ENCODE data around the gene SGO1. TPM values are rescaled to one million over a fixed set of nuclear protein-coding genes. Genes with fewer than 3 reads are reported as not detected.

Gene SGO1
- total RNA-seq, 1 donor from 2014 or later, result 7.2 TPM

DNA sequence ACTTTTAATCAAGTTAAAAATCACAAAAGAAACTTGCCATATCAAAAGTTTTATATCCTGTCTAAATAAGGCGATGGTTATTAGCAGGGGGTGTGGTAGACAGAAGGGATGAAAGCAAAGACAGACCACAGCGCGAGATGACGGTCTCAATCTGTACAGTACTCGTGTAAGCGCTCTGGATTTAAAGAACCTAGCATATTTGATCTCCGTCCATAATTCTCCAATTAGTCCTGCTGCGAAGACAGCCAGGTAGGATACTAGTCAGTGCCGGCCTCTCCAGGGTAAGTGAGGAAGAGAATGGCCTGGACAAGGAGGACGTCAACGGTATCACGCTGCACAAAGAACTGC lies 701 bp downstream of the SGO1 start:
- H3K4me1 Mint-ChIP-seq, result no peaks in the 10 kb centered on the region
- no peaks in the 10 kb centered on the region for H3K9me3 Mint-ChIP-seq
- H3K4me3 Mint-ChIP-seq, result no peak overlapping the region
- TF ChIP-seq, protein P1, sequence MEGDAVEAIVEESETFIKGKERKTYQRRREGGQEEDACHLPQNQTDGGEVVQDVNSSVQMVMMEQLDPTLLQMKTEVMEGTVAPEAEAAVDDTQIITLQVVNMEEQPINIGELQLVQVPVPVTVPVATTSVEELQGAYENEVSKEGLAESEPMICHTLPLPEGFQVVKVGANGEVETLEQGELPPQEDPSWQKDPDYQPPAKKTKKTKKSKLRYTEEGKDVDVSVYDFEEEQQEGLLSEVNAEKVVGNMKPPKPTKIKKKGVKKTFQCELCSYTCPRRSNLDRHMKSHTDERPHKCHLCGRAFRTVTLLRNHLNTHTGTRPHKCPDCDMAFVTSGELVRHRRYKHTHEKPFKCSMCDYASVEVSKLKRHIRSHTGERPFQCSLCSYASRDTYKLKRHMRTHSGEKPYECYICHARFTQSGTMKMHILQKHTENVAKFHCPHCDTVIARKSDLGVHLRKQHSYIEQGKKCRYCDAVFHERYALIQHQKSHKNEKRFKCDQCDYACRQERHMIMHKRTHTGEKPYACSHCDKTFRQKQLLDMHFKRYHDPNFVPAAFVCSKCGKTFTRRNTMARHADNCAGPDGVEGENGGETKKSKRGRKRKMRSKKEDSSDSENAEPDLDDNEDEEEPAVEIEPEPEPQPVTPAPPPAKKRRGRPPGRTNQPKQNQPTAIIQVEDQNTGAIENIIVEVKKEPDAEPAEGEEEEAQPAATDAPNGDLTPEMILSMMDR (IDR thresholded peaks at IDR 0.05), result no peak
- H3K27ac Mint-ChIP-seq, result no peak overlapping the region
- no peaks in the 10 kb centered on the region for H3K27me3 Mint-ChIP-seq
- peaks cover 10% of the 10 kb centered on the region for H3K36me3 Mint-ChIP-seq (ENCODE audit: low read depth)
- intact Hi-C loops (cut with micrococcal nuclease), result loop anchor here (5.0 to 10.0 kb wide), 5 partner anchors 301 to 1758 kb away; partner anchors contain the start of gene SATB1
- ChIA-PET POLR2A (interaction anchor here (0.6 to 3.1 kb wide), 8 partner anchors 11 to 239 kb away, joined by 3 to 38 read pairs (median 4); partner anchors contain the start of gene KAT2B), CTCF (interaction anchor here (1.1 to 1.5 kb wide), 2 partner anchors 142 to 145 kb away, joined by 3 to 5 read pairs; partner anchors contain the start of gene KAT2B)
- no peak for ATAC-seq (ENCODE audit: low read depth)
- no peak for DNase-seq

DNA sequence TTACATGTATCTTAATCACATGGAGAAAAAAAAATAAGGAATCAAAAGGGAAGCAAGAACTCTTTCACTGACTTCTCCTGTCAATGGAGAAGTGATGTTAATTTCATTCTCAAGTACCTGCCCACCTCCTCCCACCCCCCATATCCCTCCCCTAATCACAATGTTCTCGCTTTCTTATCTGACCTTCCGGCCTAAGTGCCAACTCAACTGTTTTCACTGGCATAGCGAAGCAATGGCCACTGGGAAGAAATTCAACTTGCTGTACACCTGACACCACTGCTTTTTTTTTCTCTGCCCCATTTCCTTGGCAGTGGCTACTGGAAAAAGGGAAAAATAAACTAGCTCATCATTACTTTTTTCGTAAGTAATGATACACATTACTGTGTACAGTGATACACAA lies 3.8 kb downstream of the SGO1 start:
- H3K27ac Mint-ChIP-seq, result no peak overlapping the region
- ChIA-PET CTCF (no interaction called here), POLR2A (no interaction called here)
- TF ChIP-seq, protein P1 (IDR thresholded peaks at IDR 0.05), result no peak
- intact Hi-C loops (cut with micrococcal nuclease), result loop anchor here (10.0 kb wide), 1 partner anchor 297 kb away; no protein-coding TSS in a partner anchor
- ATAC-seq (ENCODE audit: low read depth) (no peak), DNase-seq (no peak)
- no peaks in the 10 kb centered on the region for H3K9me3 Mint-ChIP-seq
- H3K4me1 Mint-ChIP-seq, result no peaks in the 10 kb centered on the region
- peaks cover 30% of the 10 kb centered on the region for H3K36me3 Mint-ChIP-seq (ENCODE audit: low read depth)
- H3K4me3 Mint-ChIP-seq, result no peak overlapping the region
- H3K27me3 Mint-ChIP-seq, result no peaks in the 10 kb centered on the region

DNA sequence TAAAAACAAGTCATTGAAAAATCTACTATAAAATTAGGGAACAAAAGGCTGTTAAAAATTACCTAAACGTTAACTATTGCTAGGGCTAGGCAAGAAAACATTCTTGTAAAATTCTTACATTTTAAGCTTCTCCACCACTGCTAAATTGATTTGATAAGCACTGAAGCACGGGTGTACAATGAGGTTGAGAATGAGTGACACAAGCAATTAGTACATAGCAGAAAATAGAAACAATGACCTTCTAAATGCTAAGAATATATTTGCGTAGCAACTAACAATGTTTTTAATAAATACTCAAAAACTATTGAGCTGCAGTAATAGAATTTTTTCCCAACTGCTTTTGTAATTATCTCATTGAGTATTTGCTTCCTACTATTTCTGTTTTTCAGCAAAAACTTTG lies 4.7 kb downstream of the SGO1 start:
- Mint-ChIP-seq H3K9me3 (no peaks in the 10 kb centered on the region), H3K27ac (no peak overlapping the region), H3K4me1 (no peaks in the 10 kb centered on the region), H3K27me3 (no peaks in the 10 kb centered on the region), H3K36me3 (ENCODE audit: low read depth) (peaks cover 33% of the 10 kb centered on the region), H3K4me3 (no peak overlapping the region)
- ATAC-seq (ENCODE audit: low read depth) (no peak), DNase-seq (no peak)
- POLR2A ChIA-PET, result no interaction called here
- intact Hi-C loops (cut with micrococcal nuclease), result loop anchor here (10.0 kb wide), 1 partner anchor 296 kb away; no protein-coding TSS in a partner anchor
- TF ChIP-seq, protein P1 (IDR thresholded peaks at IDR 0.05), result no peak
- CTCF ChIA-PET, result no interaction called here

DNA sequence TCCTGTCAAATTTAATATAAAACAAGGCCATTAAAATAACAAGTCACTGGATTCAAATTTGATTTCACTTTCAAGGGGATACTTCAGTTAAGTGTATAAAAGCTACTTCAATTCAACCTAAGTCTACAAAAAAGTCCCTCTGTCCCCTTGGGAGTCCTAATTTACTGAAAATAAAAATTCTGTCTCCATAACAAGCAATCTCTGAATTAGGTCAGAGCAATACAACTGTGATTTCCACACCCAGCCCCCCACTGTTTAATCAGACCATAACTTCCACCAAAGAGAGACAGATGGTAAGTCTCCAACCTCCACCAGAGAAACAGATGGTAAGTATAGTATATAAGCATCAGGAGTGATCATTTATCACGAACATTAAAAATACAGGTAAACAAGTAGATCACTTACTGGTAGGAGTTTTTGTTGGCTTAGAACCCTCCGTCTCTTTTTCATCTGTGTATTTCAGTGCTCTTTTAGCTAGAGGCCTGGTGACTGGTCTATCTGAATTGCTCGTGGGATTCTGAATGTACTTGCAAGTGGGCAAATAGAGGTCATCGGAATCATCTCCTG lies 12.1 kb downstream of the SGO1 start:
- intact Hi-C loops (cut with micrococcal nuclease), result no loop called here
- CTCF ChIA-PET, result no interaction called here
- H3K4me3 Mint-ChIP-seq, result no peak overlapping the region
- H3K27me3 Mint-ChIP-seq, result no peaks in the 10 kb centered on the region
- DNase-seq (no peak), ATAC-seq (ENCODE audit: low read depth) (peak; percentile 50)
- H3K9me3 Mint-ChIP-seq, result no peaks in the 10 kb centered on the region
- no peak overlapping the region for H3K27ac Mint-ChIP-seq
- H3K4me1 Mint-ChIP-seq, result peaks cover 13% of the 10 kb centered on the region
- TF ChIP-seq, protein P1 (IDR thresholded peaks at IDR 0.05), result no peak
- peaks cover 43% of the 10 kb centered on the region for H3K36me3 Mint-ChIP-seq (ENCODE audit: low read depth)
- POLR2A ChIA-PET, result interaction anchor here (1.0 kb wide), 1 partner anchor 134 kb away, joined by 3 read pairs; the partner anchor contains the start of gene KAT2B

DNA sequence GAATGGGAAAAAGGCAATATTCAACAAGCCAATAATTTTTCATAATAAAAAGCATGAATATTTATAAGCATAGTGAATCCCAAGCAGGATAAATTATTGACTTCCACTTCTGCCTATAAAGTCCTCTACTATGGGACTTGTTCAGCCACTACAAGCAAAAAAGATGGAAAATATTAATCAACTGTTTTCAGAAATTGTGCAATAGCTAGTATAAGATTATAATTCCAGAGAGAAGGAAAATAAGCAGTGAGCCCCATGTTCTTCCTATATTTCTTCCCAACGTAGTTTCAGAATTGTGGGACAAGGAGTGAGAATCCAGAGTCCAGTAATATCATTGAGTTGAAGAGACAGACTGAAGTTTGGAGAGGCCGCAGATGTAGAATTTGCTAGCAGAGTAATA lies 24.3 kb downstream of the SGO1 start:
- intact Hi-C loops (cut with micrococcal nuclease), result loop anchor here (2.0 kb wide), 2 partner anchors 15 to 17 kb away; no protein-coding TSS in a partner anchor
- Mint-ChIP-seq H3K9me3 (no peaks in the 10 kb centered on the region), H3K27me3 (no peaks in the 10 kb centered on the region), H3K27ac (no peak overlapping the region), H3K4me3 (no peak overlapping the region), H3K4me1 (peaks cover 43% of the 10 kb centered on the region), H3K36me3 (ENCODE audit: low read depth) (peaks cover 10% of the 10 kb centered on the region)
- DNase-seq, result no peak
- CTCF ChIA-PET, result no interaction called here
- POLR2A ChIA-PET, result no interaction called here
- no peak for ATAC-seq (ENCODE audit: low read depth)
- TF ChIP-seq, protein P1 (IDR thresholded peaks at IDR 0.05), result no peak
